ENCODE data around the gene KCP. TPM values are rescaled to one million over a fixed set of nuclear protein-coding genes. Genes with fewer than 3 reads are reported as not detected.

KCP gene
- total RNA-seq, 2 experiments from 2014 or later, result 1.4 to 2.3 TPM

DNA sequence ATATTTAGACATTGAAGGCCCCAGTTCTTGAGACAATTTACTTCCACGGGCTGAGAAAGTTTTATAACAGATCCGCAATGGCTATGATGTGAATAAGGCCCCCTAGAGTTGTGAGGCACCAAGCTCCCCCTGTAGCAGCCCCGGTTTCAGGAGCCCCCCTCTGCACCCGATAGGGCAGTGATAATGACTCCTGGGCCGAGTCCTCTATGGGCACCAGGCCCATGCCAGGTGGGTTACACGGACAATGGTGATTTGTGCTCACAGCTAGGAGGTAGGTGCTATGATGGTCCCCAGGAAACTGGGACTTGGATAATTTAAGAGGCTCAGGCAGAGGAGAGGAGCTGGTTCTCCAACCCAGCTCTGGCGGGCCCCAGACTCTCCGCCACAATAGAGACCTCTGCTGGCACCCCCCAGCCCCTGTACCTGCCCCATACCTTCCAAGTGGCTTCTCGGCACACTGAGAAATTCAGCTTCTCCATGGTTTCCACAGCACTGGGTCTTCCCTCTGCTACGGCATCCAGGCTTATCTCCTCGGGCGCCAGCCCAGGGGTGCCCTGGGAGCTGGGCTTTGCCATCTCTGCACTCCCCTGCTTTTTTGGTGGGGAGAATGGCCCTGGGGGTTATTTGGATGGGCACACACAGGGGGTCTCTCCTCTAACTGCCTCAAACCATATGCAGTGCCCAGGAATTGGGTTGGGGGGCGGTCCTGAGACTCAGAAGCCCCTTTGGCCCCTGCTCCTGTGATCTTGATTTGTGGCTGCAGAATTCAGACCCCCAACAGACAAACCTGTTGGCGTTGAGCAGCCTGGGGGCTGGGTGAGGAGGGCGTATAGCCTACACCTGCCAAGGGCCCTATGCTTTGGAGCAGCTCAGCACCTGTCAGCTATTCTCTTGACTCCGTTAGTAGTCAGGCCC is 12.2 kb upstream of the KCP start:
- no peak overlapping the region for H3K27ac ChIP-seq (ENCODE audit: low read depth, low read length, poor library complexity, severe bottlenecking)
- TF ChIP-seq EZH2phosphoT487 (IDR thresholded peaks at IDR 0.05; ENCODE audit: borderline replicate concordance, low read depth, low read length) (no peak), CTCF (conservative IDR thresholded peaks at IDR 0.05; ENCODE audit: low read length) (no peak)
- H4K20me1 ChIP-seq (ENCODE audit: insufficient read depth, low read length), result no peaks in the 10 kb centered on the region
- POLR2A ChIA-PET, result interaction anchor here (0.5 to 0.9 kb wide), 4 partner anchors 12 to 261 kb away, joined by 3 to 6 read pairs (median 4); no protein-coding TSS in a partner anchor
- H3K4me1 ChIP-seq (ENCODE audit: insufficient read depth, low read length, poor library complexity, severe bottlenecking), result peaks cover 11% of the 10 kb centered on the region
- no peaks in the 10 kb centered on the region for H3K79me2 ChIP-seq (ENCODE audit: insufficient read depth, low read depth, low read length)
- BruUV-seq (replicated peaks), result no TSS peak
- no peak for DNase-seq (ENCODE audit: low spot score)
- no peaks in the 10 kb centered on the region for H3K9me2 ChIP-seq (ENCODE audit: insufficient read depth, low read length)
- no peaks in the 10 kb centered on the region for H3K9me3 ChIP-seq (ENCODE audit: low read length)
- H2AFZ ChIP-seq (ENCODE audit: low read length), result no peak overlapping the region
- no peak overlapping the region for H3K4me3 ChIP-seq (ENCODE audit: low read depth, low read length, poor library complexity, severe bottlenecking)
- CTCF ChIA-PET (ENCODE audit: unreplicated experiment), result interaction anchor here (0.6 to 1.2 kb wide), 2 partner anchors 14 to 1340 kb away, joined by 3 read pairs; partner anchors contain the start of gene IRF5
- no peak overlapping the region for H3K4me2 ChIP-seq (ENCODE audit: low read length)
- intact Hi-C loops (cut with micrococcal nuclease; ENCODE audit: unreplicated experiment), result no loop called here
- H3K36me3 ChIP-seq (ENCODE audit: insufficient read depth, low read length), result no peaks in the 10 kb centered on the region

DNA sequence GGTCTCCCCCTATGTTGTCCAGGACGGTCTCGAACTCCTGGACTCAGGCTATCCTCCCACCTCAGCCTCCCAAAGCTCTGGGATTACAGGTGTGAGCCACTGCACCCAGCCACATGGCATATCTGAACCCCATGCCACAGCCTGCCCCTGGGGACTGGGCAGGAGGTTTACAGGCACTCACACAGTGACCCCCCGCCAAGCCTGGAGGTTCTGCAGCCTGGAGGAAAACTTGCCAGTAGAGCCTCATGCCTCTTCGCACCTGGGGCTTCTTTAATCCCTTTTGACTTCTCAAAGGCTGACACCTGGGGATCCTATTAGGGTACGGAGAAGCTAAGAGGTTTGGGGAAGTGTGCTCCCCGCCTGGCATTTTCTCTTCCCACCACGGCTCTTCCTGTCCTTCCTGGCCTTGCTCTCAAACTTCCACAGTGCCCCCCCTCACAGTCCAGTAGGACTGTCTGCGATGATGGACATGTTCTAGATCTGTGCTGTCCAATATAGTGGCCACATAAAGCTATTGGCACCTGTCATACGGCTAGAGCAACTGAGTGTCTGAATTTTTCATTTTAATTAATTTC is 11.4 kb upstream of the KCP start:
- ChIA-PET CTCF (ENCODE audit: unreplicated experiment) (interaction anchor here (0.6 kb wide), 1 partner anchor 1340 kb away, joined by 3 read pairs; no protein-coding TSS in a partner anchor), POLR2A (interaction anchor here (0.5 to 0.9 kb wide), 3 partner anchors 13 to 261 kb away, joined by 3 to 6 read pairs (median 4); no protein-coding TSS in a partner anchor)
- no peak overlapping the region for H3K27ac ChIP-seq (ENCODE audit: low read depth, low read length, poor library complexity, severe bottlenecking)
- no peak overlapping the region for H3K4me2 ChIP-seq (ENCODE audit: low read length)
- no peaks in the 10 kb centered on the region for H3K36me3 ChIP-seq (ENCODE audit: insufficient read depth, low read length)
- no peaks in the 10 kb centered on the region for H3K79me2 ChIP-seq (ENCODE audit: insufficient read depth, low read depth, low read length)
- no peaks in the 10 kb centered on the region for H3K9me2 ChIP-seq (ENCODE audit: insufficient read depth, low read length)
- H3K4me1 ChIP-seq (ENCODE audit: insufficient read depth, low read length, poor library complexity, severe bottlenecking), result peaks cover 11% of the 10 kb centered on the region
- no peak for DNase-seq (ENCODE audit: low spot score)
- H3K9me3 ChIP-seq (ENCODE audit: low read length), result no peaks in the 10 kb centered on the region
- no peak overlapping the region for H2AFZ ChIP-seq (ENCODE audit: low read length)
- TF ChIP-seq EZH2phosphoT487 (IDR thresholded peaks at IDR 0.05; ENCODE audit: borderline replicate concordance, low read depth, low read length) (no peak), CTCF (conservative IDR thresholded peaks at IDR 0.05; ENCODE audit: low read length) (no peak)
- intact Hi-C loops (cut with micrococcal nuclease; ENCODE audit: unreplicated experiment), result no loop called here
- no peaks in the 10 kb centered on the region for H4K20me1 ChIP-seq (ENCODE audit: insufficient read depth, low read length)
- no peak overlapping the region for H3K4me3 ChIP-seq (ENCODE audit: low read depth, low read length, poor library complexity, severe bottlenecking)
- BruUV-seq (replicated peaks), result no TSS peak
